Trophoblast cell (in vitro differentiated cells and primary cell): ENCODE measurements around the gene SCAANT1.

Source experiments
- DNase-seq, 2 donors: peaks; one replicate each; pipeline ENCODE4 v3.0.0-alpha.2; 2016
- H2AFZ ChIP-seq: 2 replicates; pipeline ENCODE4 v1.6.1; 2013; ENCODE audit warnings: low read length, moderate library complexity, mild to moderate bottlenecking; ENCODE audit not compliant: insufficient read depth, poor library complexity
- H2AK5ac ChIP-seq: 2 replicates; pipeline ENCODE4 v1.6.1; 2013; ENCODE audit warnings: mild to moderate bottlenecking, low read length
- H2BK120ac ChIP-seq: 2 replicates; pipeline ENCODE4 v1.6.1; 2013; ENCODE audit warnings: low read length, mild to moderate bottlenecking, moderate library complexity; ENCODE audit not compliant: insufficient read depth, poor library complexity
- H2BK12ac ChIP-seq: 2 replicates; pipeline ENCODE4 v1.6.1; 2013; ENCODE audit warnings: mild to moderate bottlenecking, low read length, moderate library complexity
- H2BK5ac ChIP-seq: 2 replicates; pipeline ENCODE4 v1.6.1; 2013; ENCODE audit warnings: low read length, low read depth, moderate library complexity, mild to moderate bottlenecking; ENCODE audit not compliant: poor library complexity
- H3K14ac ChIP-seq: 2 replicates; pipeline ENCODE4 v1.6.1; 2013; ENCODE audit warnings: mild to moderate bottlenecking, low read length
- H3K18ac ChIP-seq: 2 replicates; pipeline ENCODE4 v1.6.1; 2013; ENCODE audit warnings: mild to moderate bottlenecking, low read length
- H3K23ac ChIP-seq: 2 replicates; pipeline ENCODE4 v1.6.1; 2013; ENCODE audit warnings: low read length
- H3K27ac ChIP-seq: 2 replicates; pipeline ENCODE4 v1.5.1; 2013; ENCODE audit warnings: low read depth, mild to moderate bottlenecking, inconsistent platforms, low read length, moderate library complexity
- H3K27me3 ChIP-seq: 2 replicates; pipeline ENCODE4 v1.6.1; 2013; ENCODE audit warnings: inconsistent platforms, mild to moderate bottlenecking, low read length, moderate library complexity; ENCODE audit not compliant: insufficient read depth
- H3K36me3 ChIP-seq, 2 experiments: 1 replicate in 1 of 2; 2 replicates in 1 of 2; pipeline ENCODE4 v1.6.1; 2013; ENCODE audit warnings: low read length in 2 of 2, mild to moderate bottlenecking in 2 of 2, moderate library complexity in 1 of 2; ENCODE audit not compliant: insufficient read depth in 2 of 2, control insufficient read depth in 1 of 2
- H3K4ac ChIP-seq: 2 replicates; pipeline ENCODE4 v1.6.1; 2013; ENCODE audit warnings: low read depth, mild to moderate bottlenecking, low read length, moderate library complexity
- H3K4me1 ChIP-seq, 2 experiments: 1 replicate in 1 of 2; 2 replicates in 1 of 2; pipeline ENCODE4 v1.6.1; 2013; ENCODE audit warnings: low read length in 2 of 2, mild to moderate bottlenecking in 2 of 2, moderate library complexity in 1 of 2; ENCODE audit not compliant: insufficient read depth in 2 of 2, control insufficient read depth in 1 of 2
- H3K4me2 ChIP-seq: 2 replicates; pipeline ENCODE4 v1.6.1; 2013; ENCODE audit warnings: inconsistent platforms, mild to moderate bottlenecking, low read length, moderate library complexity
- H3K4me3 ChIP-seq: 2 replicates; pipeline ENCODE4 v1.5.1; 2013; ENCODE audit warnings: mild to moderate bottlenecking, low read depth, low read length, inconsistent platforms
- H3K79me1 ChIP-seq: one replicate; pipeline ENCODE4 v1.6.1; 2013; ENCODE audit warnings: low read length
- H3K79me2 ChIP-seq: 2 replicates; pipeline ENCODE4 v1.6.1; 2013; ENCODE audit warnings: low read length, mild to moderate bottlenecking; ENCODE audit not compliant: control insufficient read depth, insufficient read depth, poor library complexity
- H3K9ac ChIP-seq: 2 replicates; pipeline ENCODE4 v1.6.1; 2013; ENCODE audit warnings: mild to moderate bottlenecking, low read length
- H3K9me3 ChIP-seq: 2 replicates; pipeline ENCODE4 v1.6.1; 2013; ENCODE audit warnings: low read depth, mild to moderate bottlenecking, control low read depth, inconsistent platforms, low read length; ENCODE audit not compliant: insufficient read depth
- H4K12ac ChIP-seq: 2 replicates; pipeline ENCODE4 v1.6.1; 2013; ENCODE audit warnings: low read depth, mild to moderate bottlenecking, low read length, moderate library complexity
- H4K8ac ChIP-seq: 2 replicates; pipeline ENCODE4 v1.6.1; 2013; ENCODE audit warnings: low read depth, mild to moderate bottlenecking, low read length, moderate library complexity
- H4K91ac ChIP-seq: one replicate; pipeline ENCODE4 v1.6.1; 2013; ENCODE audit warnings: low read depth, mild to moderate bottlenecking, low read length, moderate library complexity
- WGBS: extraction: QIAGEN DNeasy Blood & Tissue Kit; methylation state at CpG from one replicate; pipeline ENCODE4 v1.1.7; 2013; ENCODE audit warnings: missing lambda C conversion rate; ENCODE audit not compliant: insufficient read length, insufficient coverage; ENCODE audit errors: extremely low coverage; 5-methylcytosine and 5-hydroxymethylcytosine counted together

The SCAANT1 gene

DNA sequence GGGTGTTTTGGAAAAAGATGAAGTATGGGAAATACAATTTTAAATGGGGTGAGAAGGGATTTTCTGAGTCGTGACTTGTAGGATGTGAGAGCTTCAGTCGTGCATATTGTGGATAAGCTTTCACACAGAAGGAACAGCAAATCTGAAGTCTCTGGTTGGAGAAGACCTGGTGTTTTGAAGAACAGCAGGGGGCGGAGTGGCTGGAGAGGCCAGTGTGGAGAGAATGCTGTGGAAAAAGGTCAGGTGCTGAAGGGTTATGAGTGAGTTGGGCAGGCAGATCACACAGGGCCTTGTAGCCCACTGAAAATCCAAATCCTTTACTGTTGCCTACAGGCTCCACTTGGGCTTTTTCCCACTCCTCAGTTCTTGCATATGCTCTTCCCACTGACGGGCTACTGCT is 14.1 kb upstream of the SCAANT1 start:
- no peak for DNase-seq
- Histone ChIP-seq H3K4me2 (no peak overlapping the region), H2AK5ac (no peak overlapping the region), H3K4ac (no peak overlapping the region), H3K79me1 (no peaks in the 10 kb centered on the region), H3K9me3 (no peaks in the 10 kb centered on the region), H2BK5ac (no peak overlapping the region), H3K23ac (no peak overlapping the region), H3K4me3 (no peak overlapping the region), H2AFZ (no peak overlapping the region), H3K14ac (no peak overlapping the region), H3K18ac (no peak overlapping the region), H2BK120ac (no peak overlapping the region), H3K9ac (no peak overlapping the region), H2BK12ac (no peak overlapping the region), H4K8ac (no peak overlapping the region), H3K36me3 (peaks cover 10 to 26% of the 10 kb centered on the region in 2 experiments), H3K27ac (no peak overlapping the region), H3K79me2 (peaks cover 2% of the 10 kb centered on the region), H3K27me3 (no peaks in the 10 kb centered on the region), H4K91ac (no peak overlapping the region), H4K12ac (no peak overlapping the region), H3K4me1 (no peaks in the 10 kb centered on the region)
- 100% methylated on average over 1 of the region's 4 CpGs for WGBS

DNA sequence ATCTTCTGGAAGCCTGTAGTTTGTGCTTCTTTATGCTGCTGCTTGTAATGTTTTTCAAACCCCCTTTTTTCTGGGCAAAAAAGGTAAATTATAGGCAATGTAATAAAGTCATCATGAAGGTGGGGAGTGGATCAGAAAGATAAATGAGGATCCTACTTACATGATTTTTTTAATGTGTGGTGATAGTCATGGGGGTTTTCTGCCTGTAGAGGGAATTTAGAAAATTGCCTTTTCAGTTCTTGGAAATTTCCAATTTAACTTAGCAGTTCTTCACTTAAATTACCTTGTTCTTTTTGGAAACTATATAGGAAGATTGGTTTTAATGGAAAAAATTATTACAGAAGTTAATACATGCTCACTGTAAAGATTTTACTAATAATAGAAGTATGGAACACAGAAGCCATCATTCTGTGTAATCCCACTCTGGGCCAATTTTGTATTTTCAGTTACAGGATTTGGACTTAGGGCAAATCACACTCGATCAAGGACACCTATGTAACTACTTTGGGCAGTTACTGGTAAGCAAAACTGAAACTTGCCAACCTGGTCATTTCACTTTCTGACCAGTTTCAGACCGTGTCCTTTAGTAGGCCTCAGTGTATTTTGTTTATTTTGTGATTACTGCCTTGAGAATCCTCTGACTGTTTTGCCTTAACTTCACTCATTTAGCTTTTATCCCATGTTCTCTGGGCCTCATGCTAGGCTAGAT is 10.5 kb upstream of the SCAANT1 start:
- H3K79me1 ChIP-seq = no peaks in the 10 kb centered on the region
- no peaks in the 10 kb centered on the region for H3K4me1 ChIP-seq
- no peak overlapping the region for H2BK120ac ChIP-seq
- DNase-seq = no peak
- H3K14ac ChIP-seq = no peak overlapping the region
- H3K27ac ChIP-seq = no peak overlapping the region
- H3K23ac ChIP-seq = no peak overlapping the region
- H3K9me3 ChIP-seq = no peaks in the 10 kb centered on the region
- no peak overlapping the region for H2BK5ac ChIP-seq
- H4K8ac ChIP-seq = no peak overlapping the region
- H4K91ac ChIP-seq = no peak overlapping the region
- peaks cover 11 to 38% of the 10 kb centered on the region in 2 experiments for H3K36me3 ChIP-seq
- H2BK12ac ChIP-seq = no peak overlapping the region
- H4K12ac ChIP-seq = no peak overlapping the region
- H3K9ac ChIP-seq = no peak overlapping the region
- H3K4me3 ChIP-seq = no peak overlapping the region
- WGBS = no CpG with 5 or more reads among the region's 2 CpGs
- H3K79me2 ChIP-seq = no peaks in the 10 kb centered on the region
- H3K27me3 ChIP-seq = no peaks in the 10 kb centered on the region
- no peak overlapping the region for H3K18ac ChIP-seq
- no peak overlapping the region for H3K4me2 ChIP-seq
- no peak overlapping the region for H2AFZ ChIP-seq
- H2AK5ac ChIP-seq = no peak overlapping the region
- no peak overlapping the region for H3K4ac ChIP-seq

DNA sequence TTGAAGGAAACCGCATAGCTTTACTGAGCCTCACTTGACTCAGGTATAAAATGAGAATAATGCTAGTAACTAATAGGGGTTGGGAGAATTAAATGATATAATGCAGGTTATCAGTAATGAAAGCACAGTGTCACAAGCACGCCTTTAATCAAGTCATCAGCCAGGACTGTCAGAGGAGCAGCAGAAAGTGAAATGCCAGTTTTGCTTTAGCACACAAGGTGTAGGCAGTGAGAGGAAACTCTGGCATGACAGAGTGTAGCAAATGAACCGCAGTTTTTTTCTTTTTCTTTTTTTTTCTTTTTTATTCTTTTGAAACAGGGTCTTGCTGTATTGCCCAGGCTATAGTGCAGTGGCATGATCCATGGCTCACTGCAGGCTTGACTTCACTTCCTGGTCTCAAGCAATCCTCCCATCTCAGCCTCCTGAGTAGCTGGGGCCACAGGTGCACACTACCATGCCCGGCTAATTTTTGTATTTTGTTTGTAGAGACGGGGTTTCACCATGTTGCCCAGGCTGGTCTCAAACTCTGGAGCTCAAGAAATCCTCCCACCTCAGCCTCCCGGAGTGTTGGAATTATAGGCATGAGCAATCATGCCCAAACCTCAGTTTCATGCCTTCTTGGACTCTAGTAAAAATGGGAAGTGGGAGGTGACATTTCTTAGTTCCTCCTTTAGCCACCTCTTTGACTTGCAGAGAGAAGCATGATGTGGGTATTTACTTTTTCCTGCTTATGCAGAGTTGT is 9.7 kb upstream of the SCAANT1 start:
- Histone ChIP-seq H3K9me3 (no peaks in the 10 kb centered on the region), H2AK5ac (no peak overlapping the region), H2BK12ac (no peak overlapping the region), H3K18ac (no peak overlapping the region), H4K91ac (no peak overlapping the region), H4K12ac (no peak overlapping the region), H3K79me2 (no peaks in the 10 kb centered on the region), H3K4me1 (no peaks in the 10 kb centered on the region), H3K27ac (no peak overlapping the region), H3K79me1 (no peaks in the 10 kb centered on the region), H3K14ac (no peak overlapping the region), H3K4ac (no peak overlapping the region), H3K36me3 (peaks cover 11 to 41% of the 10 kb centered on the region in 2 experiments), H2BK5ac (no peak overlapping the region), H2BK120ac (no peak overlapping the region), H4K8ac (no peak overlapping the region), H3K23ac (no peak overlapping the region), H3K27me3 (no peaks in the 10 kb centered on the region), H2AFZ (no peak overlapping the region), H3K4me2 (no peak overlapping the region), H3K9ac (no peak overlapping the region), H3K4me3 (no peak overlapping the region)
- DNase-seq = peak in 1 of 2 donors; percentile 24
- WGBS = no CpG with 5 or more reads among the region's 6 CpGs

DNA sequence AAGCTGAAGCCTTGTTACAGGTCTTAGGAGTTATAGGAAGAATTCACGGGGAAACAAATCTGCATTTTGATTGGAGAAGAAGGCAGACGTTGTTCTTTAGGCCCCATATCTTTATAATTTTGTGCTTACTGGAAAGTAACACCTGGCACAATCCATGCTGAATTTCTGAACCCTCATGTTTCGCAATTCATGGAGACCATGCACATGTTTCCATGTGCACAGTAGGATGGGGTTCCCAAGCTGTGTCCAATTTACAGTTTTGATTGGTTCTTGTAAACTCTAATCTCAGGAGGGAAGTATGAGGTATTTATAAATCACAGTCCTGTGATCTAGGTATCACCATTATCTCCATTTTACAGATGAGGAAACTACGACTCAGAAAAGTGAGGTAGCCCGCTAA is 7.8 kb upstream of the SCAANT1 start:
- Histone ChIP-seq H2BK12ac (no peak overlapping the region), H3K79me2 (no peaks in the 10 kb centered on the region), H3K27me3 (no peaks in the 10 kb centered on the region), H3K18ac (no peak overlapping the region), H4K8ac (no peak overlapping the region), H3K4me2 (no peak overlapping the region), H2AK5ac (no peak overlapping the region), H4K91ac (no peak overlapping the region), H2BK120ac (no peak overlapping the region), H3K36me3 (peaks cover 15 to 37% of the 10 kb centered on the region in 2 experiments), H4K12ac (no peak overlapping the region), H2BK5ac (no peak overlapping the region), H3K27ac (no peak overlapping the region), H3K14ac (no peak overlapping the region), H3K9ac (no peak overlapping the region), H2AFZ (no peak overlapping the region), H3K79me1 (no peaks in the 10 kb centered on the region), H3K9me3 (no peaks in the 10 kb centered on the region), H3K4me1 (no peaks in the 10 kb centered on the region), H3K4ac (no peak overlapping the region), H3K23ac (no peak overlapping the region), H3K4me3 (no peak overlapping the region)
- WGBS = no CpG with 5 or more reads among the region's 5 CpGs
- no peak for DNase-seq
